GM12891 (cell line): ENCODE data around the gene RIF1.

ENCODE experiments used
- POLR2A ChIP-seq: IDR thresholded peaks from 2 replicates; pipeline ENCODE4 v1.6.1; 2011; ENCODE audit warnings: low read depth, low read length, control low read depth
- POLR2AphosphoS5 ChIP-seq: IDR thresholded peaks from 2 replicates; pipeline ENCODE4 v1.6.1; 2011; ENCODE audit warnings: low read depth, low read length, control low read depth
- POU2F2 ChIP-seq: IDR thresholded peaks from 2 replicates; pipeline ENCODE4 v1.6.1; 2011; ENCODE audit warnings: low read depth, mild to moderate bottlenecking, control low read depth, low read length, moderate library complexity
- SPI1 ChIP-seq: IDR thresholded peaks from 2 replicates; pipeline ENCODE4 v1.6.1; 2011; ENCODE audit warnings: low read depth, low read length, control low read depth
- TAF1 ChIP-seq: IDR thresholded peaks from 2 replicates; pipeline ENCODE4 v1.6.1; 2011; ENCODE audit warnings: low read depth, low read length, control low read depth

DNA sequence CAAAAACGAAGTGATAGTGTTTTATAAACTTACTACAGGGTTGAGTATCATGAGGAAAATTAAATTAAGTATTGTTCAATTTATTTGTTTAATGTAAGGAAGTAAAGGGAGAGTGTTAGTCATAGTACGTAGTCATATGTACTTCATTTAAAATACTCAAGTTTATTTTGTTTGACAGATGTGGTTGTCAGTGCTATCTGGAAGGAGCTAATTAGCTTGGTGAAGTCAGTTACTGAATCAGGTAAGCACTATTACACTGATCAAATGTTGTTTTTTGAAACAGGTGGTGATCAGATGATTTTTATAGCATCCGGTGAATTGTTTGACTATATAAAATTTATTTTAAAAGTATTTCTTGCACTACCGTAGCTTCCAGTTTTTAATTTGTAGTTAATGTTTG, 28.8 kb downstream of the RIF1 start:
- TF ChIP-seq POLR2A (no peak), TAF1 (no peak), POLR2AphosphoS5 (no peak), SPI1 (no peak), POU2F2 (no peak)
